Activated CD4-positive, alpha-beta T cell treated with anti-CD3 and anti-CD28 coated beads for 36 hours (primary cell): ENCODE results near the gene TENM4. TPM values are rescaled to one million over a fixed set of nuclear protein-coding genes. Genes with fewer than 3 reads are reported as not detected.

ENCODE experiments used
- ATAC-seq: fragments of 200-7000 bp; cut with Tn5 transposase; one replicate; pipeline ENCODE4 v1.10.0; 2021; ENCODE audit warnings: mild to moderate bottlenecking, moderate library complexity
- CTCF ChIA-PET: fragments of 350-600 bp; sonication (Branson Sonifier 250); formaldehyde crosslinking; loops from one replicate; lab custom pipeline; 2021; ENCODE audit warnings: antibody characterized with exemption; lab: Charles Lee
- POLR2A ChIA-PET: fragments of 350-600 bp; sonication (Branson Sonifier 250); formaldehyde crosslinking; loops from one replicate; lab custom pipeline; 2021; ENCODE audit warnings: antibody characterized with exemption, inconsistent platforms; lab: Charles Lee
- DNase-seq: peaks from one replicate; pipeline ENCODE4 v3.0.0-alpha.2; 2020
- H3K27ac Mint-ChIP-seq: one replicate; pipeline ENCODE4 v1.8.0; 2021; ENCODE audit warnings: mixed read lengths
- H3K27me3 Mint-ChIP-seq: one replicate; pipeline ENCODE4 v1.8.0; 2021; ENCODE audit warnings: mixed read lengths
- H3K36me3 Mint-ChIP-seq: one replicate; pipeline ENCODE4 v1.8.0; 2021; ENCODE audit warnings: low read depth, mixed read lengths
- H3K4me1 Mint-ChIP-seq: one replicate; pipeline ENCODE4 v1.8.0; 2021; ENCODE audit warnings: mixed read lengths
- H3K4me3 Mint-ChIP-seq: one replicate; pipeline ENCODE4 v1.8.0; 2021; ENCODE audit warnings: mild to moderate bottlenecking, moderate library complexity, mixed read lengths
- H3K9me3 Mint-ChIP-seq: one replicate; pipeline ENCODE4 v1.8.0; 2021; ENCODE audit warnings: low read depth, mixed read lengths
- intact Hi-C, 2 experiments: fragments of 100-400 bp; cut with DNase I in 1 of 2; cut with micrococcal nuclease in 1 of 2; formaldehyde crosslinking; loops; one replicate each; pipeline versions ENCODE4 v1.14.2 to v1.15.1; 2022 to 2024; cut with DNase I, micrococcal nuclease
- total RNA-seq, 2 experiments: library from RNA; stranded (reverse); gene quantifications; one replicate each; pipeline ENCODE4 v1.2.3, GENCODE V29; 2021

TENM4 gene
- total RNA-seq, 2 experiments from 2014 or later: not detected

GRCh38 chr11:79119491-79120284 is 321.1 kb downstream of the TENM4 start:
- Mint-ChIP-seq H3K27ac (no peak overlapping the region), H3K9me3 (no peaks in the 10 kb centered on the region), H3K36me3 (no peaks in the 10 kb centered on the region), H3K4me1 (no peaks in the 10 kb centered on the region), H3K27me3 (peaks cover 3% of the 10 kb centered on the region), H3K4me3 (no peak overlapping the region)
- ChIA-PET POLR2A (no interaction called here), CTCF (no interaction called here)
- intact Hi-C loops: no loop called here
- no peak for DNase-seq
- no peak for ATAC-seq

GRCh38 chr11:79117488-79117887 is 323.3 kb downstream of the TENM4 start:
- intact Hi-C loops: no loop called here

GRCh38 chr11:79116600-79116999 is 324.2 kb downstream of the TENM4 start:
- ChIA-PET CTCF (no interaction called here), POLR2A (no interaction called here)
- Mint-ChIP-seq H3K27me3 (peaks cover 5% of the 10 kb centered on the region), H3K36me3 (no peaks in the 10 kb centered on the region), H3K9me3 (peaks cover 3% of the 10 kb centered on the region), H3K4me3 (no peak overlapping the region), H3K27ac (no peak overlapping the region), H3K4me1 (no peaks in the 10 kb centered on the region)
- intact Hi-C loops: no loop called here
- ATAC-seq (no peak), DNase-seq (no peak)

More at GRCh38 chr11:79117488-79117887, 323.3 kb downstream of the TENM4 start:
- POLR2A ChIA-PET: no interaction called here
- CTCF ChIA-PET: no interaction called here
- H3K36me3 Mint-ChIP-seq: no peaks in the 10 kb centered on the region
- ATAC-seq (no peak), DNase-seq (no peak)
- peaks cover 3% of the 10 kb centered on the region for H3K27me3 Mint-ChIP-seq
- H3K4me3 Mint-ChIP-seq: no peak overlapping the region
- no peaks in the 10 kb centered on the region for H3K4me1 Mint-ChIP-seq
- H3K9me3 Mint-ChIP-seq: no peaks in the 10 kb centered on the region
- no peak overlapping the region for H3K27ac Mint-ChIP-seq

GRCh38 chr11:79113054-79113690 is 327.7 kb downstream of the TENM4 start:
- Mint-ChIP-seq H3K4me1 (no peaks in the 10 kb centered on the region), H3K27ac (no peak overlapping the region), H3K4me3 (no peak overlapping the region), H3K36me3 (no peaks in the 10 kb centered on the region), H3K27me3 (peaks cover 6% of the 10 kb centered on the region), H3K9me3 (peaks cover 4% of the 10 kb centered on the region)
- intact Hi-C loops: no loop called here
- POLR2A ChIA-PET: no interaction called here
- DNase-seq (no peak), ATAC-seq (no peak)
- CTCF ChIA-PET: no interaction called here

- intact Hi-C loops: no loop called here
- DNase-seq: peak; percentile 8
- H3K36me3 Mint-ChIP-seq: no peaks in the 10 kb centered on the region
- H3K4me1 Mint-ChIP-seq: no peaks in the 10 kb centered on the region
- peak; percentile 68 for ATAC-seq
- no peak overlapping the region for H3K27ac Mint-ChIP-seq
- ChIA-PET CTCF (no interaction called here), POLR2A (interaction anchor here (0.6 kb wide), 1 partner anchor 312 kb away, joined by 3 read pairs; no protein-coding TSS in a partner anchor)
- H3K9me3 Mint-ChIP-seq: peaks cover 4% of the 10 kb centered on the region
- no peak overlapping the region for H3K4me3 Mint-ChIP-seq
- H3K27me3 Mint-ChIP-seq: peaks cover 4% of the 10 kb centered on the region
These were observed 330.0 kb downstream of the TENM4 start for GRCh38 chr11:79110796-79111195.

- intact Hi-C loops: no loop called here
- POLR2A ChIA-PET: interaction anchor here (0.6 kb wide), 1 partner anchor 313 kb away, joined by 3 read pairs; no protein-coding TSS in a partner anchor
- no peak for DNase-seq
- ATAC-seq: no peak
- Mint-ChIP-seq H3K9me3 (peaks cover 4% of the 10 kb centered on the region), H3K4me3 (no peak overlapping the region), H3K27ac (no peak overlapping the region), H3K4me1 (no peaks in the 10 kb centered on the region), H3K27me3 (peaks cover 4% of the 10 kb centered on the region), H3K36me3 (no peaks in the 10 kb centered on the region)
- CTCF ChIA-PET: no interaction called here
These were observed 330.5 kb downstream of the TENM4 start for GRCh38 chr11:79110321-79110720.

GRCh38 chr11:79108851-79109250 is 332.0 kb downstream of the TENM4 start:
- Mint-ChIP-seq H3K27ac (no peak overlapping the region), H3K36me3 (no peaks in the 10 kb centered on the region), H3K27me3 (peaks cover 4% of the 10 kb centered on the region), H3K4me1 (no peaks in the 10 kb centered on the region), H3K4me3 (no peak overlapping the region), H3K9me3 (peaks cover 4% of the 10 kb centered on the region)
- DNase-seq (no peak), ATAC-seq (no peak)
- ChIA-PET CTCF (interaction anchor here (0.7 kb wide), 2 partner anchors 9 to 473 kb away, joined by 3 read pairs; no protein-coding TSS in a partner anchor), POLR2A (no interaction called here)
- intact Hi-C loops: no loop called here

- ChIA-PET CTCF (no interaction called here), POLR2A (no interaction called here)
- H3K9me3 Mint-ChIP-seq: no peaks in the 10 kb centered on the region
- H3K27me3 Mint-ChIP-seq: peaks cover 21% of the 10 kb centered on the region
- H3K27ac Mint-ChIP-seq: no peak overlapping the region
- intact Hi-C loops: loop anchor here in 1 of 2 experiments (5.0 kb wide), 1 partner anchor 456 kb away; no protein-coding TSS in a partner anchor
- ATAC-seq (no peak), DNase-seq (no peak)
- H3K4me3 Mint-ChIP-seq: no peak overlapping the region
- no peaks in the 10 kb centered on the region for H3K36me3 Mint-ChIP-seq
- no peaks in the 10 kb centered on the region for H3K4me1 Mint-ChIP-seq
These were observed 338.0 kb downstream of the TENM4 start for GRCh38 chr11:79102840-79103239.

- H3K27ac Mint-ChIP-seq: no peak overlapping the region
- POLR2A ChIA-PET: no interaction called here
These were observed 339.2 kb downstream of the TENM4 start for GRCh38 chr11:79101656-79102055.

GRCh38 chr11:79100093-79100910 is 340.5 kb downstream of the TENM4 start:
- peak; percentile 65 for DNase-seq
- CTCF ChIA-PET: interaction anchor here (0.7 to 2.7 kb wide), 7 partner anchors 8 to 454 kb away, joined by 3 to 18 read pairs (median 4); no protein-coding TSS in a partner anchor

More at GRCh38 chr11:79101656-79102055, 339.2 kb downstream of the TENM4 start:
- intact Hi-C loops: loop anchor here in 1 of 2 experiments (5.0 kb wide), 1 partner anchor 454 kb away; no protein-coding TSS in a partner anchor
- Mint-ChIP-seq H3K9me3 (no peaks in the 10 kb centered on the region), H3K4me3 (no peak overlapping the region), H3K36me3 (no peaks in the 10 kb centered on the region), H3K4me1 (no peaks in the 10 kb centered on the region), H3K27me3 (peaks cover 23% of the 10 kb centered on the region)
- DNase-seq: no peak
- CTCF ChIA-PET: interaction anchor here (0.8 to 2.7 kb wide), 2 partner anchors 456 kb away, joined by 3 to 18 read pairs; no protein-coding TSS in a partner anchor
- no peak for ATAC-seq

GRCh38 chr11:79098146-79098545 is 342.7 kb downstream of the TENM4 start:
- intact Hi-C loops: no loop called here

More at GRCh38 chr11:79100093-79100910, 340.5 kb downstream of the TENM4 start:
- Mint-ChIP-seq H3K9me3 (no peaks in the 10 kb centered on the region), H3K27ac (no peak overlapping the region), H3K27me3 (peaks cover 23% of the 10 kb centered on the region), H3K4me3 (no peak overlapping the region), H3K4me1 (no peaks in the 10 kb centered on the region), H3K36me3 (no peaks in the 10 kb centered on the region)
- POLR2A ChIA-PET: interaction anchor here (0.6 to 0.8 kb wide), 2 partner anchors 120 to 178 kb away, joined by 3 read pairs; no protein-coding TSS in a partner anchor
- intact Hi-C loops: loop anchor here (1.0 to 5.0 kb wide), 3 partner anchors 302 to 454 kb away; no protein-coding TSS in a partner anchor
- peak; percentile 80 for ATAC-seq

More at GRCh38 chr11:79098146-79098545, 342.7 kb downstream of the TENM4 start:
- ATAC-seq: no peak
- Mint-ChIP-seq H3K9me3 (no peaks in the 10 kb centered on the region), H3K36me3 (no peaks in the 10 kb centered on the region), H3K4me3 (no peak overlapping the region), H3K4me1 (no peaks in the 10 kb centered on the region), H3K27me3 (peaks cover 23% of the 10 kb centered on the region), H3K27ac (no peak overlapping the region)
- no peak for DNase-seq
- ChIA-PET CTCF (no interaction called here), POLR2A (no interaction called here)
